Measurements from ENCODE around the gene RBM4. TPM values are rescaled to one million over a fixed set of nuclear protein-coding genes. Genes with fewer than 3 reads are reported as not detected.

The RBM4 gene
- total RNA-seq, 4 donors from 2014 or later: 62.4 to 117 (median 69.2) TPM

DNA sequence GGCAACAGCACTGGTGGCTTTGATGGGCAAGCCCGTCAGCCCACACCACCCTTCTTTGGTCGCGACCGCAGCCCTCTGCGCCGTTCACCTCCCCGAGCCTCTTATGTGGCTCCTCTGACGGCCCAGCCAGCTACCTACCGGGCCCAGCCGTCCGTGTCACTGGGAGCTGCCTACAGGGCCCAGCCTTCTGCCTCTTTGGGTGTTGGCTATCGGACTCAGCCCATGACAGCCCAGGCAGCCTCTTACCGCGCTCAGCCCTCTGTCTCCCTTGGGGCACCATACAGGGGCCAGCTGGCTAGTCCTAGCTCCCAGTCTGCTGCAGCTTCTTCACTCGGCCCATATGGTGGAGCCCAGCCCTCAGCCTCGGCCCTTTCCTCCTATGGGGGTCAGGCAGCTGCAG is 14.1 kb upstream of the RBM4 start:
- Histone ChIP-seq H3K4me1 (peaks cover 33 to 49% of the 10 kb centered on the region in 2 donors), H3K27ac (no peak overlapping the region), H3K36me3 (peaks cover 0 to 49% of the 10 kb centered on the region in 2 donors), H3K9me3 (no peaks in the 10 kb centered on the region), H3K4me3 (no peak overlapping the region), H3K27me3 (no peaks in the 10 kb centered on the region)
- TF ChIP-seq POLR2A (IDR thresholded peaks at IDR 0.05): no peak
- TF ChIP-seq, protein P1, sequence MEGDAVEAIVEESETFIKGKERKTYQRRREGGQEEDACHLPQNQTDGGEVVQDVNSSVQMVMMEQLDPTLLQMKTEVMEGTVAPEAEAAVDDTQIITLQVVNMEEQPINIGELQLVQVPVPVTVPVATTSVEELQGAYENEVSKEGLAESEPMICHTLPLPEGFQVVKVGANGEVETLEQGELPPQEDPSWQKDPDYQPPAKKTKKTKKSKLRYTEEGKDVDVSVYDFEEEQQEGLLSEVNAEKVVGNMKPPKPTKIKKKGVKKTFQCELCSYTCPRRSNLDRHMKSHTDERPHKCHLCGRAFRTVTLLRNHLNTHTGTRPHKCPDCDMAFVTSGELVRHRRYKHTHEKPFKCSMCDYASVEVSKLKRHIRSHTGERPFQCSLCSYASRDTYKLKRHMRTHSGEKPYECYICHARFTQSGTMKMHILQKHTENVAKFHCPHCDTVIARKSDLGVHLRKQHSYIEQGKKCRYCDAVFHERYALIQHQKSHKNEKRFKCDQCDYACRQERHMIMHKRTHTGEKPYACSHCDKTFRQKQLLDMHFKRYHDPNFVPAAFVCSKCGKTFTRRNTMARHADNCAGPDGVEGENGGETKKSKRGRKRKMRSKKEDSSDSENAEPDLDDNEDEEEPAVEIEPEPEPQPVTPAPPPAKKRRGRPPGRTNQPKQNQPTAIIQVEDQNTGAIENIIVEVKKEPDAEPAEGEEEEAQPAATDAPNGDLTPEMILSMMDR (IDR thresholded peaks at IDR 0.05 in 4 of 5, conservative IDR thresholded peaks at IDR 0.05 in 1 of 5): no peak
- in situ Hi-C loops (cut with MboI; ENCODE audit: low sequenced_read_pairs in 4 of 4) (no loop called here), intact Hi-C loops (cut with DNase I; ENCODE audit: low total_unique reads) (no loop called here)
- DNase-seq (no peak), ATAC-seq (no peak)

DNA sequence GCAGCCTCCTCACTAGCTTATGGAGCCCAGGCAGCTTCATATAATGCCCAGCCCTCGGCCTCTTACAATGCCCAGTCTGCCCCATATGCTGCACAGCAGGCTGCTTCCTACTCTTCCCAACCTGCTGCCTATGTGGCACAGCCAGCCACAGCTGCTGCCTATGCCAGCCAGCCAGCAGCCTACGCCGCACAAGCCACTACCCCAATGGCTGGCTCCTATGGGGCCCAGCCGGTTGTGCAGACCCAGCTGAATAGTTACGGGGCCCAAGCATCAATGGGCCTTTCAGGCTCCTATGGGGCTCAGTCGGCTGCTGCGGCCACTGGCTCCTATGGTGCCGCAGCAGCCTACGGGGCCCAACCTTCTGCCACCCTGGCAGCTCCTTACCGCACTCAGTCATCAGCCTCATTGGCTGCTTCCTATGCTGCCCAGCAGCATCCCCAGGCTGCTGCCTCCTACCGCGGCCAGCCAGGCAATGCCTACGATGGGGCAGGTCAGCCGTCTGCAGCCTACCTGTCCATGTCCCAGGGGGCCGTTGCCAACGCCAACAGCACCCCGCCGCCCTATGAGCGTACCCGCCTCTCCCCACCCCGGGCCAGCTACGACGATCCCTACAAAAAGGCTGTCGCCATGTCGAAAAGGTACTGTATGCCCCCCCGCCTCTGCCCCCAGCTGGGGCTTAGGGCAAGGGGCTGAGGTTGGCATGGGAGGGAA is 13.3 kb upstream of the RBM4 start:
- H3K9me3 ChIP-seq: no peaks in the 10 kb centered on the region
- H3K27ac ChIP-seq: no peak overlapping the region
- peaks cover 33 to 43% of the 10 kb centered on the region in 2 donors for H3K4me1 ChIP-seq
- no peaks in the 10 kb centered on the region for H3K27me3 ChIP-seq
- H3K36me3 ChIP-seq: peaks cover 0 to 49% of the 10 kb centered on the region in 2 donors
- H3K4me3 ChIP-seq: no peak overlapping the region
- intact Hi-C loops (cut with DNase I; ENCODE audit: low total_unique reads): no loop called here
- no peak for ATAC-seq
- no peak for TF ChIP-seq POLR2A (IDR thresholded peaks at IDR 0.05)
- TF ChIP-seq, protein P1 (IDR thresholded peaks at IDR 0.05 in 4 of 5, conservative IDR thresholded peaks at IDR 0.05 in 1 of 5): no peak
- DNase-seq: no peak
- in situ Hi-C loops (cut with MboI; ENCODE audit: low sequenced_read_pairs in 4 of 4): no loop called here

DNA sequence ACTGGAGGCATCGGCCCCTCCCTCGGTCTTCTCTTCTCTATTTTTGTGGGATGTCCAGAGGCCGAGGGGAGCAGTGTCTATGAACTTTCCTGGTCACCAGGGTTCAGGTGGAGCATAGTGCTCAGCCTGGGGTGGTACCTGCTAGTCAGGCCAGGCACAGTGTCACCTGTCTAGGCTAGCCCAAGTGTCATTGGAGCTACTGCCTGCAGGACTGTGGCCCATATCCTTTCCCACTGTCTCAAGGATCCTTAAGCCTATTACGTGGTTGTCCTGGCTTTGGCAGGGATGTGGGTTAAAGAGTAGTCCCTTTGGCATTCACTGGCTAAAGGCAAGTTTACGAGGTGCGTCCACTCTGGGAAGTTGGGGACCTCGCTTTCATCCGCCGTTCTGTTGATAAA is 12.8 kb upstream of the RBM4 start:
- ATAC-seq (no peak), DNase-seq (no peak)
- Histone ChIP-seq H3K4me1 (peaks cover 27 to 38% of the 10 kb centered on the region in 2 donors), H3K27ac (no peak overlapping the region), H3K27me3 (no peaks in the 10 kb centered on the region), H3K4me3 (no peak overlapping the region), H3K9me3 (no peaks in the 10 kb centered on the region), H3K36me3 (peaks cover 0 to 49% of the 10 kb centered on the region in 2 donors)
- intact Hi-C loops (cut with DNase I; ENCODE audit: low total_unique reads): no loop called here
- TF ChIP-seq, protein P1 (IDR thresholded peaks at IDR 0.05 in 4 of 5, conservative IDR thresholded peaks at IDR 0.05 in 1 of 5): no peak
- in situ Hi-C loops (cut with MboI; ENCODE audit: low sequenced_read_pairs in 4 of 4): no loop called here

DNA sequence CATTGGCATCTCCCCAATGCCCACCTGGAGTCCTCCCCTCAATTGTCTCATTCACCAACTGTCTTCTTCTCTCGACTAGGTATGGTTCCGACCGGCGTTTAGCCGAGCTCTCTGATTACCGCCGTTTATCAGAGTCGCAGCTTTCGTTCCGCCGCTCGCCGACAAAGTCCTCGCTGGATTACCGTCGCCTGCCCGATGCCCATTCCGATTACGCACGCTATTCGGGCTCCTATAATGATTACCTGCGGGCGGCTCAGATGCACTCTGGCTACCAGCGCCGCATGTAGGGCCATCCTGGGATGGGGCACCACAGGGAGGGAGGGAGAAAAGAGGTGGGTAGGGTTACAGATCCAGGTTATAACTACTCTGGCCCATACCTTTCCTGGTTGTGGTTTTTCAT is 12.1 kb upstream of the RBM4 start:
- Histone ChIP-seq H3K4me3 (no peak overlapping the region), H3K9me3 (no peaks in the 10 kb centered on the region), H3K27ac (no peak overlapping the region), H3K36me3 (peaks cover 0 to 49% of the 10 kb centered on the region in 2 donors), H3K4me1 (peaks cover 21 to 34% of the 10 kb centered on the region in 2 donors), H3K27me3 (no peaks in the 10 kb centered on the region)
- intact Hi-C loops (cut with DNase I; ENCODE audit: low total_unique reads): no loop called here
- in situ Hi-C loops (cut with MboI; ENCODE audit: low sequenced_read_pairs in 4 of 4): no loop called here
- DNase-seq: no peak
- no peak for TF ChIP-seq POLR2A (IDR thresholded peaks at IDR 0.05)
- TF ChIP-seq, protein P1 (IDR thresholded peaks at IDR 0.05 in 4 of 5, conservative IDR thresholded peaks at IDR 0.05 in 1 of 5): no peak
- no peak for ATAC-seq

DNA sequence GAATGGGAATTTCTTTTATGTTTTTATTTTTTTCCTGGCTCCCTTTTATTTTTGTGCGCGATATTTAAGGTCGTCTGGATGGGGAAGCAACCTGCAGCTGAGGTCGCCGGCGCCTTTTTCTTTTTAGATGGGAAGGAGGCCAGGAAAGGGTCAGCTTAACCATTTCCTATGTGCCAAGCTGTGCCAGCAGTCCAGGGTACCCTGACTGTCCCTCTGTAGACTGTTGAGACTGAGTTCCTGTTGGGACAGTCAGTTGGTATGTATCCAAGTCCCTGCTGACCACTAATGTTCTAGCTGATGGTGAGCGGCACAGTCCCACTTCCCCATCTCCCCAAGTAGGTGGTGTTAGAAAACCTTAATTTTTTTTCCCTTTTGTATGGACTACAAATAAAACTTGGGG is 11.6 kb upstream of the RBM4 start:
- H3K4me3 ChIP-seq: no peak overlapping the region
- peaks cover 19 to 33% of the 10 kb centered on the region in 2 donors for H3K4me1 ChIP-seq
- no peaks in the 10 kb centered on the region for H3K9me3 ChIP-seq
- in situ Hi-C loops (cut with MboI; ENCODE audit: low sequenced_read_pairs in 4 of 4): no loop called here
- no peaks in the 10 kb centered on the region for H3K27me3 ChIP-seq
- ATAC-seq (no peak), DNase-seq (no peak)
- H3K27ac ChIP-seq: no peak overlapping the region
- intact Hi-C loops (cut with DNase I; ENCODE audit: low total_unique reads): no loop called here
- TF ChIP-seq, protein P1 (IDR thresholded peaks at IDR 0.05 in 4 of 5, conservative IDR thresholded peaks at IDR 0.05 in 1 of 5): no peak
- no peak for TF ChIP-seq POLR2A (IDR thresholded peaks at IDR 0.05)
- peaks cover 0 to 49% of the 10 kb centered on the region in 2 donors for H3K36me3 ChIP-seq

Measured in gastrocnemius medialis (tissue), 4 donors.